ENCODE measurements around the gene NR2E1.

NR2E1 gene

DNA sequence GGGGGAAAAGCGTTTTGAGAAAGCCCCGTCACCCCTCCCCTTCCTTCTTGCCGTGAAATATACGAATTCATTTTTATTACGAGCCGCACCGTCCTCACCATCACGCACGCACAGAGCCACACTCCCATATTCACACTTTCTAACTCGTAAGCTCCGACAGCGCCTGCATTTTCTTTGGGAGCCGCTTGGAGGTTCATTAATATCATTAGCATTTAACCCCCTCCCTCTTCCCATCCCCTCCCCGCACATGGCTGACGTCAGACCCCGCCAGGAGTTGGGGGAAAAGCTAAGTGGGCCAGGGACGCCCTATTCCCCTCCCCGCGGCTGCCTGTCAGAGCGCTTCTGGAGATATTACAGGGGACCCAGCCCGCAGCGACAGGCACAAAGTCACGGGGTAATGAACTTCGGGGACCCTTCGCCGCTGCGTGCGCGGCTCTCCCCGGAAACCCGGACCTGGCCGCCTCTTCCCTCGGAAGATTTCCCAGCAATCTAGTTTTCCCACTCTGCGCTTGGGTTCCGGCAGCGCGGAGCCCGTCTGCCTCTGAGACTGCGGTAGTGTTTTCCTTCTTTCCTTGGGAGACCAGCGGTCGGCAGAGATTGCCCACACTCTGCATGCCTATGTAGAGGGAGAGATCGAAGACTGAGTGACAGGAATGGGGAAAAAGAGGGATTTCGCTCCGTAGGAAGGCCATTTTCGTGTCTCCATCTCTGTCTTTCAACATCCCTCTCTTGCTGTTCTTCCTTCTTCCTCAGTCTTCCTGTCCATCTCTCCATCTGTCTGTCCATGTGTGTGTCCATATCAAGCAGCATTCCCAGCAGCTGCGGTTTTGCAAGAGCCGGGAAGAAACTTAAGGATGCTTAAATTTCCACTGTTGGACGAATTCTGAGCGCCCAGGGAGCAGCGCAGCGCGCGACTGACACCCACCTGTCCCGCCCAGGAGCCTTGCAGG lies at the start of gene NR2E1:
Gene NR2E1 (plus strand): TSS at position 309 of the 950 bp plus-strand sequence. CDS start 744 bp downstream, outside the sequence.
- DNase-seq (ENCODE audit: low read depth) = no peak

DNA sequence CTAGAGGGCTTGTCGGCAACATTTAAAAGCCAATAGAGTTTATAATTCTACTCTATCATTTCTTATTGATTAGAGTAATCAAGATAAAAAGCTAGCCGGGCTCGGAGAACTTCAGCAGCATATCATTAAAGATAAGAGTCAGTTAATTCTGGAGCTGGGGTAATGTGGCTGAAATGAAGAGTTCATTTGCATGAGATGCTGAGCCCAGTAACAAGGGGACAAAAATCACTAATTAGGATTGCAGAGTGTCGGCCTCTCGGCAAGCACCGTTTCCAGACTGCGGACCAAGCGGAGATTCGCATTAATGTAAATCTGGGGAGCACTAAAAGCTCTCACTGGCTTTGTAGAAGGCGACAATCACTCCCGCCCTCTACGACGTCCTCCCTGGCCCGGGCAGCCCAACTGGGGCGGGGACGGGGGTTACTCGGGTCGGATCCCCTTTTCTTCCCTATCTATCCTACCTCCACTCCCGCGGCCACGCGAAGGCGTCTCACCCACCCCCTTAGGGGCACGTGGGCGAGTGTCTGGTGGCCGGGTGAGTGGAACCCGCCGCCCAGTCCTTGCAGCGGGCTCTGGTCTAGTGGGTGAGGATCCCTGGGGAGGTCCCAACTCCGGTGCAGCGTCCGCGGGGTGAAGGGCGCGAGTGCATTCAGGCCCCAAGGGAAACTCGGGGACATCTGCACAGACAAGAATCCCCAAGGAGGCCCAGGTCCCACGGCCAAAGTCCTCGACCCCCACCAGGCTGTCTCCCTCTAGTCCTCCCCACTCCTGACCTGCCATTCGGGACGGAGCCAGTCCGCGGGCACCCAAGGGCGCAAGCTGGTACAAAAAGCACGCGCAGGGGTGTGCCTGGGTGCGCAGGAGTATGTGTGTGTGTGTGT lies 49.0 kb upstream of the NR2E1 start:
- no peak for DNase-seq (ENCODE audit: low read depth)

DNA sequence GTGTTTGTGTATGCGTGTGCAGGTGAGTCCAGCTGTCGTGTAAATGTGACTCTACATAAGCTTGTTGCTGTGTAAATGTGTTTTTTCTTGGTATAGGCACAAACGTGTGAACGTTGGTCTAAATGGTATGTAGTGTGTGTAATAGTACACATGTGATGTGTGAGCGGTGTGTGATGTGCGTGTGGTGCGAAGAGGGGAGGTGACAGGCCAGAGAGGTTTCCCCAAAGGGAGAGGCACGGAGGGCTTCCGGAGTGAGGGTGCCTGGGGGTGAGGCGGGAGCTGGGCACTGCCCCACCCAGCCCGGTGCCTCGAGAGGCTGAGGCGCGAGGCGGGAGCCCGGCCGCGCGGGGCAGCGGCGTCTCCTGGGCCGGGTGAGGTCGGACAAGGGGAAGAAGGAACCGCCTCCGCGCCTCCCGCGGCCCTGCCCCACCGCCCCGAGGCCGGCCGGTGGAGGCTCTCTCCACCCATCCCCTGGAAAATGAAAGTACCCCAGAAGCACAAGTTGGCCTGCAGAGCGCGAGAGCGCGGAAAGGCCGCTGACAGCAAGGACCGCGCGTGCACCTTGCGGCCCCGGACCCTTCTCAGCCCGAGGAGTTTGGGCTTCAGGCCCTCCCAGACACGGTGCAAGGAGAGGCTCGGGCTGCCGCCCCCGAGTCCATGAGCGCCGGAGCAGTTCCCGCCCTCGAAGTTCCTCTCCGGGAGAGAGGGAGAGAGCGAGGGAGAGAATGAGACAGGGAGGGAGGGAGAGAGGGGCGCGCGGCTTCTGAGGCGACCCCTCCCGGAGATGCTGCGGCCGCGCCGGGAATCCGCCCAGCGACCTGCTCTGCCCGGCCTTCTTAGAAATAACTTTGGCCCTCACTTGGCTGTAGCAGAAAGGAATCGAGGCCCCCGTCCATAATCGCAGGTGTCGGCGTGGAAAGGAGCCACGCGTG lies 48.1 kb upstream of the NR2E1 start:
- DNase-seq (ENCODE audit: low read depth) = no peak

DNA sequence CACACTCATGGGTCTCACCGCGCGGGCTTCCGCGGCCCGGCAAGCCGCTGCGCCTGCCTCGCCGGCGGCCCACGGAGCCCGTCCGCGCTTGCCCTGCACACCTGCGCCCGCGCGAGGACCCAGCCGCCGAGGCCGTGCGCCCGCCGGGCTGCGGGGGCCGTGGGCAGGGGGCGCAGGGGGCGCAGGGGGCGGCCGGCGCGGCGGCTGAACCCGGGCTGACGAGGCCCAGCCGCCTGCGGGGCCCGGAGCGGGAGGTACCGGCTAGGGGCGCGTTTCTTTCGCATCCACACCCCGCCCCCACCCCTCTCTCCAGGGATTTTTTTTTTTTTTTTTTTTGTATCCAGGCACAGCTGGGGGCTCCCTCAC lies 47.5 kb upstream of the NR2E1 start:
- DNase-seq (ENCODE audit: low read depth) = no peak

DNA sequence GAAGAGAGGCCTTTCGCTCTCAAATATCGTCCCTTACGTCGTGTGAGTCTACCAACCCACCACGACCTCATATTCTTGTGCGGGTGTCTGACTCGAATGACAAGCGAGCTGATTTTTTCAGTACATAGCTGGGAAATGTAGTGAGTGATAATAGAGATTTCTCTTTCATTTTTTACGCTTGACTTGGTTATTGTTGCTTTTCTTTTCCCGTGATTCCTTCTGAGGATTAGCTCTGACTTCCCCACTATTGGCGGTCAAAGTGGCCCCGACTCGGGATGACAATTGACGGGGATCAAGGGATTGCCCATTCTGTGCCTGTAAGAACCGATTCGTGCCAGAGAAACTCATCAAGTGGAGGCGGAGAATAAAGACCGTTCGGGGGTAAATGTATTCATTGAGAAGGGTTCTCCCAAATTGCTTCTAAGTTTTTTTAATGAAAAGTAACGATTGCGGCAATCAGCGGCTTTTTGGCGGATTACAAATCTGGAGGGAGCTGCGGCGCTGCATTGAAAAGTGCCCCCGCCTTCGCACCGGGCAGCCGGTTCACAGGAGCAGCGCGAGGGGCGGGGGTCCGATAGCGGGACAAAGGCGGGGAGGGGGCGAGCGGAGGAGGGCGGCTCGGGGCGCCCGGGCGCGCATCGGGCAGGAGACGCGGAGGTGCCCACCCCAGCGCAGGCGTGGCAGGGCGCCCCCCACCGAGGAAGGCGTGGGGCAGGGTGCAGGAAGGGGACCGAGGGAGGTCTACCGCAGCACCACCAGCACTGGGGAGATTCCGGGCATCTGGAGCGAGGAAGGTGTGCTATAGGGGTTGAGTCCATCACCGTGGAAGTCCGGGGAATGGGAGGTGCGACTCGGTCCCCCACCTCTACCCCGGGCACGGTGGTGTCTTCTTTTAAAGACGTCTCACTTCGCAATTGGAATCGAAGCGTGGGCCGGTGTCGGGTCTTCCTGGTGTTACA lies 46.7 kb upstream of the NR2E1 start:
- no peak for DNase-seq (ENCODE audit: low read depth)

DNA sequence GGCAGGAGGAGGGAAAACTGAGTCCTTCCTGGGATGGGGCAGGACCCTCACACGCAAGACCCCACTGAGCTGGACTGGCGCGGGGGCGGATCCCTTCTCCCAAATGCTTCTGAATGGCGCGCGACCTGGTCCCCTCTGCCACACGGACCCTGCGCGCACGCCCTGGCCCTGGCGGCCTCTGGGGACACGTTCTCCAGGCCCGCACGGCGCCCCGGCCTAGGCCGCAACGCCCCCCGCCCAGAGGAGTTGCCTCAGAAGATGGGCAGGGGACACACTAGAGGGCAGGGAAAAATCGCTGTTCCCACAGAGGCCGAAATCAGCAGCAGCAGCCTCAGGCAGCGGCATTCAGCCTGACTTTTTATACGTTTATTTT lies 46.1 kb upstream of the NR2E1 start:
- DNase-seq (ENCODE audit: low read depth) = no peak

DNA sequence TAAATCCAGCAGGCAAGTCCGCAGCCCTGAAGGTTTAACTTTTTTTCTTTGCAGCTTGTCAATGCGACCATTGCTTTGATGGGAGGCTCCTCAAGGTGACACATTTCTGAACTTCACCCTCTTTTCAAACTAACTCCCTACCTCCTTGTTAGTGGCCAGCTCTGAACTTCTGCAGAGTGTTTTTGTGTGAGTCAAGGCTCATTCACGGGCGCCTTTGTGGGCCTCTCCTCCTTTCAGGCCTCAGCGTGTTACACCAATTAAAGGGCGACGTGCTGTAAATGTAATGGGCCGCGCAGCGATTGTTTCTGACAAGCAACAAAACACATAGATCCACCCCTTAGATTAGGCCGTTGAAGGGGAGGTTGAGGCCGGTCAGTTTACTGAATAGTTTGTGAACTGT lies 45.5 kb upstream of the NR2E1 start:
- no peak for DNase-seq (ENCODE audit: low read depth)

DNA sequence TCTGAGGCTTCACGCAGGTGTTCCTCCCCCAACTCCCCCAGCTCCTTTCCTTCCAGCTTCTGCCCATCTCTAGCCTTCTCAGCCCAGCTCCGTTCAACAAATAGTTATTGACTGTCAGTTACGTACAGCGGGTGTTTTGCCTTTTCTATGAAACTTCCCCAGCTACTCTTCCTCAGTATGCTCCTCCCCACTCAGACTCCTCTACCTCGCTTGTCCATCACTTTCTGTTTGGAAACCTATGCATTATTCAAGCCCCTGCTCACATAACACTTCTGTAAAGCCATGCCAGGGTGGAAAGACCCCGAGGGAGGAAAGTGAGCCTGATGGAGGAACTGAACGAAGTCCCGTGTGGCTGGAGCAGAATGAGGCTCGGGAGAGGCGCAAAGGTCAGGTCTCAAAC lies 44.2 kb upstream of the NR2E1 start:
- no peak for DNase-seq (ENCODE audit: low read depth)

DNA sequence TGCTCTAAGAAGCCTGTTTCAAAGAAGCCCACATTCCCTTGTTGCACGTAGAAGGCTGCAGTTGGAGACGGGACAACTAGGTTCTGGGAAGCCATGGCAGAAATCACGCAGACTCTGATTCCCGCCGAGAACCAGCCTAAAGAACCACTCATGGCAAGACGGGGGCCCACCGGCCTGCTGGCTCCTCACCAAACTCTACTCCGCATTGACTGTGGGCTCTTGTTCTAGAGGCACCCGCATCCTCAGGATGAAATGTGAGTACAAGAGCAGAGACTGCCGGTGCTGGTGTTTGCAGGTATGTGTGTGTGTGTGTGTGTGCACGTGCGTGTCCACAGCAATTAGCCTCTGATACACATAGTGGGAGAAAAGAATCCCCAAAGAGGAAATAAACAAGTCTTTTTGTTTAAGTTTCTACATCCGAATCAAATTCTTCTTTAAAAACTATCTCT lies 42.3 kb upstream of the NR2E1 start:
- DNase-seq (ENCODE audit: low read depth) = no peak

DNA sequence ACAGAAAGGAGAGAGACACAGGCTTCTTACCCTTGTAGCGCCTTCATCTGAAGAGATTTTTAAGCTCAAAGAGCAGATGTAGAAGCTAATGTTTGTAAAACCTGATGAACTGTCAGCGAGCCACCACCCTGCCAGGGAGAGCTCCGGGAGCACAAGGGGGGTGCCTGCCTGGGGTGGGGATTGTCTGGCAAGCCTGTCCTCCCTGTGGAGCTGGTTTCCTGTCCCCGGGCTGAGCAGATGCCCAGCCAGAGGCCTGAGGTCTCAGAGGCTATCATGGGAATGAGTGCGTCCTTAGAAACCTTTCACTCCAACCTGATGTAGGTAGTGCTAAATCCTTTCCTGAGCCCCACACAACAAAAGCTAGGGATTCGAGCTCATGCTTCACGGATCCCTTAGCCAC lies 41.9 kb upstream of the NR2E1 start:
- DNase-seq (ENCODE audit: low read depth) = no peak

DNA sequence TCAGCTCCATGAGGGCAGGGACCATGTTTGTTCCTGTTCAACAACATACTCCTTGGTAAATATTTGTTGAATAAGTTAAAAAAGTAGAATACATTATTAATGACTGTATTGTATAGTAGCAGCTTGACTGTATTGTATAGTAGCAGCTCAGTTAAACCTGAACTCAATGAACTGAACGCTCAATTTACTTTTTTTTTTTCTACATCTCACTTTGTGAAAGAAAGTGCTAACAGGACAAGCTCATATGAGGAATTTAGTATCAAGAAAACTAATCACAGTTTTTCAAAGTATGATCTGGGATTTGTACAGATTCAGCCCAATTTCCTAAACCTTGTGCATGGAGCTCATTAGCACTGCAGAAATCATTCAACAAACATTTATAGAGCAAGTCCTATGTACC lies 38.8 kb upstream of the NR2E1 start:
- no peak for DNase-seq (ENCODE audit: low read depth)

DNA sequence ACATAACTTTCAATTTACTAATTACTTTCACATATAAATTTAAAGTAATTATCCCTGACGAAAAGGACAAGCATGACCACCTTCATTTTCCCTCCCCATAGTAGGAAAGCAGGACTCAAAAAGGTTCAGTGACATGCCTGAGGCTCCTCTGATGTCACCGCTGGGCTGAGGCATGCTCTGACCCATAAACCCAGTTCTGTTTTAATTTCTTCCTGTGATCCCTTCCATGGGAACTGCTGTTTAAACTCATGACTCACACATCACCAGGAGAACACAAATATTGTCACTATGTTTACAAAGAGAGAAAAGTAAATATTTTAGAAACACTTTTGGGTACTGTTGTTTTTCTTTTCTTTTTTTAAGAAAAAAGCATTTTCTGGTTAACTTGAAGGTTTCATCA lies 38.0 kb upstream of the NR2E1 start:
- no peak for DNase-seq (ENCODE audit: low read depth)

DNA sequence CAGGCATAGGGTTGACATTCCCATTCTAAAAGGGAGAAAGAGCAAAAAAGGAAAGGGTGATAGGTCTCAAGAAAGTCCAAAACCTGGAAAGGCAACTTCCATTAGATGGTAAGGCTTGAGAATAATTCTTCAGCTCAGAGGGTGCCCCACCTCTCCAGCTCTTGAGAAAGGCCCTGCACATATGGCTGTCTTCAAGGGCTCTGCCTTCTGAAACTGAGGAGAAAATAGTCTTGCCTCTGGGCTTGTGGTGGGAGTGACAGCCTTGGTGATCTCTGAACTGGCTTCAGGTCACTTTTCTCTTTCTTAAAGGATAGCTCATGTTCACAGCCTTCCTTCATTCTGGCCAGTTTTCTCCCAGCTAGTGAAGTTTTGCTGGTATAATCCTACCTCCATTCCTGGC lies 35.6 kb upstream of the NR2E1 start:
- no peak for DNase-seq (ENCODE audit: low read depth)

DNA sequence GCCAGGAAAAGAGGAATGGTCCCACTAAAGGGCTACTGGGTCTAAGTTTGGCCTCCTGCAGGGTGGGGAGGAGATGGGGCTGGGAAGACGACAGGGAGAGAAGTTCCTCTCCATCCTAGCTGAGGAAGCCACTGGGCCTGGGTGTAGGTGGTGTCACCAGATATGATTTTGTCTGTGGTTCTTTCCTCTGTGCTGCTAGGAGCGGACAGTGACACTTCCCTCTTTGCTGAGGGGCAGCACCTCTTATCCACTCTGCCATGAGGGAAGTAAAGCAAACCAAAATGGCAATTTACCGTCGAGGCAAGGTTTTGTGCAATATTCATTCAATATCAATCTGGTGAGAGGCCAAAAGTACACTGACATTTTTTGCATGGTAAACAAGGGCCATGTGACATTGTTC lies 33.0 kb upstream of the NR2E1 start:
- no peak for DNase-seq (ENCODE audit: low read depth)

DNA sequence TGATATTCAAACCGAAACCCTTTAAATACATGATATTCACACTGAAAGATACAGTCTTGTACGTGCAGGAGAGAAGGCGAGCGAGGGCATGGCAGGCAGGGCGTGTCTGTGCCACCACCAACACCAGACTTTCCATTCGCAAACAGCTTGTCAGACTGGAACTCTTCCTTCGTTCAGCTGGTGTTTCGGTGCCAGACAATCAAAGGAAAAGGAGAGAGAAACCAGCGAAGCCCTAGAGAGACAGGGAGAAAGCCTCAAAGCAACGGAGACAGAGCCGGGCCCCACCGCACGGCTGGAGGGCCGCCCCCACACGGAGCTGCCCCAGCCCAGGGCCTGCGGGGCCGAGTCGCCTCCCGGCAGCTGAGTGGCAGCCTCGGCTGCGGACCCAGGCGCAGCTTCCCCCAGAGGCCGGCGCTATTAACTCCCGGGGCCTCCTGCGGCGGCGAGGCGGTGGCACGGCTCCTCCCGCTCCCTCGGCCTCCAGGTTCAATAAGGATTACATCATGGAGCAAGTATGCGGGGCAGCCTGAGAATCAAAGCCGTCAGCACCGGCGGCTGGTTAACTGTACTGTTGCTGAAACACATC lies 32.1 kb upstream of the NR2E1 start:
- DNase-seq (ENCODE audit: low read depth) = no peak

DNA sequence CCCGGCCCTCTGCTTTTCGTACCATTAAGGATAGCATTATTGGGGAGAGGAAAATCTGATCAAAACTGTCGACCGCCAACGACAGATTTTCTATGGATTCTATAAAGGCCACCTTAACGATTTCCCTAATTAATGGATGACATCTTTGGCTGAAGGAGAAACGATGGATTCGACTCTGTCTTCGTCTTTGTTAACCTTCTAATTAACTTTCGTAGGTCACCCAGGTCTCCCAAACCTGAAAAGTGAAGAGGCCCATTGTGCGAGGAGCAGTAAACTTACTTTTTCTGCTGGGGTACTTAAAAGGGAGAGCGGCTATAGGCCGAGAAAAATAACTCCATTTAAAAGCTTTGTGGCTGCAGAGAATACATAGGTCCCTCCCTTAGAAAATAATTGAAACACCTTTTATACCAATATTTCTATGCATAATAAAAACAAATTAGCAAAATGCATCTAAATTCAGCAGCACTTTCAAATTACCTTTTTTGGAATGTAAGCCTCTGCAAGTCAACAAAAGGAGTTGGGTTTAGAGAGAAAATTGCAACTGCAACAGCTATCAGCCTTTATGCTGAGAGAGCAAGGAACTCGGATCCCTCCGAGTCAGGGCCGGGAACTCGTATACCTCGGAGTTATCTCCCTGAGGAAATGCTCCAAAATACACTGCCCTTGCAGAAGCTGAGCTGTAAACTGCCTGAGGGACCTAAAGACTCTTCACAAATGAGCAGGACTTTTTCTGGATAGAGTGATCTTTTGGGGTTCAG lies 31.4 kb upstream of the NR2E1 start:
- no peak for DNase-seq (ENCODE audit: low read depth)

DNA sequence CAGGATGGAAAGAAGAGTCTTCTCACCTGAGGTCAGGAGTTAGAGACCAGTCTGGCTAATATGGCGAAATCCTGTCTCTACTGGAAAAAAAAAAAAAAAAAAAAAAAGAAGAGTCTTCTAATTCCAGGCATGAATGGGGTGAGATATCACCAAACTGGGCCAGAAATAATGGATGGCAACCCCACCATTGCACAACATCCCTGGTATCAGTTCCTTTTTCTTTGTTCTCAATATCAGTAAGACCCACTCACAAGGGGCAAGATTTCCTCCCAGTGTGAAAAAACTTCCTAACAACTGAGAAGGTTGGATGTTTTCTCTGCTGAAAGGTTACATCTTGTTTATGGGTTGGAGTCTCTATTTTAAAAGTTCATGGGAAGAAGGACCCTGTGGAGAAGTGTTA lies 23.6 kb upstream of the NR2E1 start:
- no peak for DNase-seq (ENCODE audit: low read depth)

DNA sequence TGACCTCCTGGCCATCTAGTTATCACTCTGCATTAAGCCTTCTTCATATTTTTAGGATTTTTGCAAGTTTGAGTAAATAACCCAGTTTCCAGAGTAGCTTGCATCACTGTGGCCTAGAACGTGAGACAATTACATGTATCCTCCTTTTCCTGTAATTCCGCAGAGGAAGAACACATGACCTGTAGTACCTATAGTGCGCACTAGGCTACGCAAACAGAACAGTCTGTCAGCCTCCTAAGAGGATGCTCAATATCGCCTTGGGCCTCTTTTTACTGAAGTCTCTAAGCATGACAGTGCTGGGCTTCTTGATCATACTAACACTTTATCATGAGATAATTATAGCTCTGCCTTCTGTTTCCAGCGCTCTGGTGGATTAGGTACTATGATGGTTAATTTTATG lies 20.2 kb upstream of the NR2E1 start:
- DNase-seq (ENCODE audit: low read depth) = no peak

DNA sequence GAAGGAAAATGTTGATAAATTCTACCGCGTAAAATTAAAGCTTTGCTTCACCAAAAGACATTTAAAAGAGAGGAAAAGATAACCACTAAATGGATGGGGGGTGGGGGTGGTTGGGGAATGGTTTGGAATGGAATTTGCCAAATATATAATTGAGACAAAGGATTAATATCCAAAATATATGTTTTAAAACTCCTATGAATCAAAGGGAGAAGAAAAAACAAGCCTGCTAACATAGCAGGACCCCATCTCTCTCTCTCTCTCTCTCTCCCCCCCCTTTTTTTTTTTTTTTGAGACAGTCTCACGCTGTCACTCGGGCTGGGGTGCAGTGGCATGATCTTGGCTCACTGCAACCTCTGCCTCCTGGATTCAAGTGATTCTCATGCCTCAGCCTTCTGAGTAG lies 13.4 kb upstream of the NR2E1 start:
- no peak for DNase-seq (ENCODE audit: low read depth)

All from stimulated activated CD8-positive, alpha-beta memory T cell treated with anti-CD3 and anti-CD28 coated beads, Interleukin-15, amount 100 ng/mL, for 24 hours (primary cell).